OCI-LY1 (cell line): ENCODE data around the gene PRPF39.

Experiments used
- H2AFZ ChIP-seq: fragments of 200-600 bp; sonication (generic), shearing (Covaris generic); 2 replicates; pipeline ENCODE4 v1.6.0; 2014; ENCODE audit warnings: antibody characterized with exemption, mild to moderate bottlenecking, low read length
- H3F3A ChIP-seq: fragments of 200-600 bp; sonication (generic), shearing (Covaris generic); 2 replicates; pipeline ENCODE4 v1.6.0; 2014; ENCODE audit warnings: mild to moderate bottlenecking, antibody characterized with exemption, low read length, moderate library complexity; ENCODE audit not compliant: insufficient read depth
- H3K27ac ChIP-seq: fragments of 200-600 bp; sonication (generic); 2 replicates; pipeline ENCODE4 v1.5.1; 2014; ENCODE audit warnings: low read length, mixed run types, mild to moderate bottlenecking, low read depth; ENCODE audit not compliant: poor library complexity, severe bottlenecking
- H3K27me3 ChIP-seq: fragments of 200-600 bp; sonication (generic); 2 replicates; pipeline ENCODE4 v1.6.0; 2014; ENCODE audit warnings: antibody characterized with exemption, mild to moderate bottlenecking, low read length, moderate library complexity; ENCODE audit not compliant: insufficient read depth
- H3K36me3 ChIP-seq: fragments of 200-600 bp; sonication (generic); 2 replicates; pipeline ENCODE4 v1.6.1; 2014; ENCODE audit warnings: mild to moderate bottlenecking, antibody characterized with exemption, low read length, moderate library complexity, mixed read lengths; ENCODE audit not compliant: insufficient read depth
- H3K4me1 ChIP-seq: fragments of 200-600 bp; sonication (generic); 2 replicates; pipeline ENCODE4 v1.5.1; 2014; ENCODE audit warnings: mild to moderate bottlenecking, low read length, moderate library complexity; ENCODE audit not compliant: insufficient read depth, severe bottlenecking
- H3K4me2 ChIP-seq: fragments of 200-600 bp; sonication (generic), shearing (Covaris generic); 2 replicates; pipeline ENCODE4 v1.6.1; 2014; ENCODE audit warnings: low read length
- H3K4me3 ChIP-seq: fragments of 200-600 bp; sonication (generic); 2 replicates; pipeline ENCODE4 v1.5.1; 2014; ENCODE audit warnings: low read length, low read depth, mild to moderate bottlenecking, mixed read lengths; ENCODE audit not compliant: poor library complexity, severe bottlenecking
- H3K79me2 ChIP-seq: fragments of 200-600 bp; shearing (Covaris generic); 2 replicates; pipeline ENCODE4 v1.6.1; 2016; ENCODE audit warnings: mixed run types, low read length, mixed read lengths; ENCODE audit not compliant: insufficient read depth
- H3K9ac ChIP-seq: fragments of 200-600 bp; sonication (generic), shearing (Covaris generic); 2 replicates; pipeline ENCODE4 v1.6.1; 2014; ENCODE audit warnings: mild to moderate bottlenecking, low read length, mixed read lengths
- H3K9me2 ChIP-seq: fragments of 200-600 bp; sonication (generic), shearing (Covaris generic); 2 replicates; pipeline ENCODE4 v1.6.1; 2014; ENCODE audit warnings: low read depth, mild to moderate bottlenecking, low read length, mixed read lengths
- H3K9me3 ChIP-seq: fragments of 200-600 bp; shearing (Covaris generic); 2 replicates; pipeline ENCODE4 v1.6.1; 2014; ENCODE audit warnings: low read length, mixed read lengths
- H4K20me1 ChIP-seq: fragments of 200-600 bp; sonication (generic), shearing (Covaris generic); 2 replicates; pipeline ENCODE4 v1.6.0; 2016; ENCODE audit warnings: mild to moderate bottlenecking, low read length; ENCODE audit not compliant: insufficient read depth
- CTCF ChIP-seq: fragments of 200-600 bp; sonication (generic), shearing (Covaris generic); IDR thresholded peaks from 2 replicates; pipeline ENCODE4 v1.5.1; 2017; ENCODE audit warnings: mild to moderate bottlenecking, antibody characterized with exemption, low read length, moderate library complexity, mixed read lengths
- EZH2 ChIP-seq: fragments of 200-600 bp; sonication (generic), shearing (Covaris generic); IDR thresholded peaks from 2 replicates; pipeline ENCODE4 v1.8.0; 2017; ENCODE audit warnings: borderline replicate concordance, mixed run types, mild to moderate bottlenecking, antibody characterized with exemption, low read length, moderate library complexity, mixed read lengths

The PRPF39 gene, protein sequence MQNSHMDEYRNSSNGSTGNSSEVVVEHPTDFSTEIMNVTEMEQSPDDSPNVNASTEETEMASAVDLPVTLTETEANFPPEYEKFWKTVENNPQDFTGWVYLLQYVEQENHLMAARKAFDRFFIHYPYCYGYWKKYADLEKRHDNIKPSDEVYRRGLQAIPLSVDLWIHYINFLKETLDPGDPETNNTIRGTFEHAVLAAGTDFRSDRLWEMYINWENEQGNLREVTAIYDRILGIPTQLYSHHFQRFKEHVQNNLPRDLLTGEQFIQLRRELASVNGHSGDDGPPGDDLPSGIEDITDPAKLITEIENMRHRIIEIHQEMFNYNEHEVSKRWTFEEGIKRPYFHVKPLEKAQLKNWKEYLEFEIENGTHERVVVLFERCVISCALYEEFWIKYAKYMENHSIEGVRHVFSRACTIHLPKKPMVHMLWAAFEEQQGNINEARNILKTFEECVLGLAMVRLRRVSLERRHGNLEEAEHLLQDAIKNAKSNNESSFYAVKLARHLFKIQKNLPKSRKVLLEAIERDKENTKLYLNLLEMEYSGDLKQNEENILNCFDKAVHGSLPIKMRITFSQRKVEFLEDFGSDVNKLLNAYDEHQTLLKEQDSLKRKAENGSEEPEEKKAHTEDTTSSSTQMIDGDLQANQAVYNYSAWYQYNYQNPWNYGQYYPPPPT

GRCh38 chr14:45083976-45084722 is at the start of gene PRPF39:
Gene PRPF39, plus strand, starts transcription at chr14:45084116. Its CDS starts 11,124 bp downstream, at chr14:45095240.
- Histone ChIP-seq H3K9me3 (no peaks in the 10 kb centered on the region), H3K27ac (peak within 1 kb of the TSS; percentile 81), H3K4me3 (peak within 1 kb of the TSS; percentile 92), H3F3A (no peaks in the 10 kb centered on the region), H3K79me2 (peaks cover 50% of the 10 kb centered on the region), H3K36me3 (peaks cover 12% of the 10 kb centered on the region), H3K27me3 (no peaks in the 10 kb centered on the region), H3K4me1 (peaks cover 46% of the 10 kb centered on the region), H3K4me2 (peak within 1 kb of the TSS; percentile 87), H3K9me2 (no peaks in the 10 kb centered on the region), H2AFZ (peak within 1 kb of the TSS; percentile 90), H4K20me1 (no peaks in the 10 kb centered on the region), H3K9ac (peak within 1 kb of the TSS; percentile 90)
- TF ChIP-seq CTCF (no peak), EZH2 (no peak)

DNA sequence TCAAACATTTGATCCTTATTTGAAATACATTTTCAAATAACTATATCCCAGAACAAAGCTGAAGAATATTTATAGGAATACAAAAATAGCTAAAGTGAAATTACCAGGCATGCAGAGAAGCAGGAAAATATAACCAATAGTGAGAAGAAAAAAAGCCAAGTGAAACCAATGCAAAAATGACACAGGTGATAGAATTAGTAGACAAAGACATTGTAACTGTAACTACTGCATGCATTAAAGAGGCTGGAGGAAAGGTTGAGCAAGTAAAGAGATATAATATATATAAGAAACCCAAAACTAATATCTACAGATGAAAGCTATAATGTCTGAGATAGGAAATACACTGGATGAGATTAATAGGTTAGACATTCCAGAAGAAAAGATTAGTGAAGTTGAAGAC is 49.2 kb upstream of the PRPF39 start:
- Histone ChIP-seq H2AFZ (no peak overlapping the region), H3K9me2 (no peaks in the 10 kb centered on the region), H3K9ac (no peak overlapping the region), H3K4me1 (no peaks in the 10 kb centered on the region), H3K4me2 (no peak overlapping the region), H3K27me3 (no peaks in the 10 kb centered on the region), H3K36me3 (peaks cover 64% of the 10 kb centered on the region), H4K20me1 (no peaks in the 10 kb centered on the region), H3K4me3 (no peak overlapping the region), H3K9me3 (peaks cover 14% of the 10 kb centered on the region), H3K79me2 (no peaks in the 10 kb centered on the region), H3F3A (no peaks in the 10 kb centered on the region), H3K27ac (no peak overlapping the region)
- TF ChIP-seq CTCF (no peak), EZH2 (no peak)

DNA sequence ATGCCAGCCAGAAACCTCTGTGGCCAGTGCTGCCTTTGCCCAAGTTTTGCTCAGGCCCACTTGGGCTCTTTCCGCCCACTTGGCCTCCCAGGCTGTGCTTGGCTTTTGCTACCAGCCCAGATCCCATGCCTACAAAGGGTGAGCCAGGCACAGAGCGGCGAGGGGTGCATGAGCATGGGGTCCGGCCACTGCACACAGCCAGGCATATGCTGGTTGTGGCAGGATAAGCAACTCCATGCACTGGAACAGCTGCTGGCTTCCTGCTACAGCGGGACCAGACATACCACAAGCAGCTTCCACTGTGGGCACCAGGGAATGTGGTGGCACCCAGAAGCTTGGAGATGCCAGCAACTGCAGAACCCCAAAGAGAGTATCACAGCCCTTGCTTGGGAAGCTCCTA is 45.7 kb upstream of the PRPF39 start:
- H3K36me3 ChIP-seq: peaks cover 45% of the 10 kb centered on the region
- H3K9me2 ChIP-seq: no peaks in the 10 kb centered on the region
- no peak overlapping the region for H2AFZ ChIP-seq
- H3K9me3 ChIP-seq: peaks cover 14% of the 10 kb centered on the region
- no peak overlapping the region for H3K9ac ChIP-seq
- H3K4me3 ChIP-seq: no peak overlapping the region
- no peaks in the 10 kb centered on the region for H3K27me3 ChIP-seq
- TF ChIP-seq CTCF (no peak), EZH2 (no peak)
- H3K27ac ChIP-seq: no peak overlapping the region
- no peaks in the 10 kb centered on the region for H3K4me1 ChIP-seq
- no peak overlapping the region for H3K4me2 ChIP-seq
- no peaks in the 10 kb centered on the region for H3F3A ChIP-seq
- no peaks in the 10 kb centered on the region for H4K20me1 ChIP-seq
- no peaks in the 10 kb centered on the region for H3K79me2 ChIP-seq
